Measurements from ENCODE around the gene JCHAIN.

- TF ChIP-seq CTCF (IDR thresholded peaks at IDR 0.05) (no peak), EZH2phosphoT487 (IDR thresholded peaks at IDR 0.05) (no peak), EZH2 (IDR thresholded peaks at IDR 0.05) (no peak)
These were observed 25.4 kb upstream of the JCHAIN start for GRCh38 chr4:70691661-70692060.

Data from neural progenitor cell (in vitro differentiated cells).